Measurements from ENCODE around the gene CACNA2D3.

The CACNA2D3 gene

DNA sequence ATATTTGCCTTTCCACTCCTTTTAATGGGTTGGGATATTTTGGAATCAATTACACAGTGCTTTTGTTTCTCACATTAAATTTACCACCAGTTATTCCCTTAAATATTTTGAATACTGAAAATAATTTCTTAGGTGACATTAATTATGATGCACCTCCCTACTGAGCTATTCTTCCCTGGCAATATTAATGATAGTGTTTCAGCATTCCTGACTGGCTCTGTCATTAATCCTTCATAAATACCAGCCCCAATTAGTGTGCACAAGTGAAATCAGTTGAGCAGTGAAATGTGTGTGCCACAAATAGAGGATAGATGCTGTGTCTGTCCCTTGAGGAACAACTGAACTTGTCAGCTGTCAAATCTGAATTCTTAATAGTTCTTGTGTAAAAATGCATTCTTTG, 304.0 kb downstream of the CACNA2D3 start:
- no peak for DNase-seq (ENCODE audit: low read depth)
- H3K4me3 ChIP-seq (ENCODE audit: control insufficient read depth, low read depth, low read length), result no peak overlapping the region
- TF ChIP-seq, protein P1, sequence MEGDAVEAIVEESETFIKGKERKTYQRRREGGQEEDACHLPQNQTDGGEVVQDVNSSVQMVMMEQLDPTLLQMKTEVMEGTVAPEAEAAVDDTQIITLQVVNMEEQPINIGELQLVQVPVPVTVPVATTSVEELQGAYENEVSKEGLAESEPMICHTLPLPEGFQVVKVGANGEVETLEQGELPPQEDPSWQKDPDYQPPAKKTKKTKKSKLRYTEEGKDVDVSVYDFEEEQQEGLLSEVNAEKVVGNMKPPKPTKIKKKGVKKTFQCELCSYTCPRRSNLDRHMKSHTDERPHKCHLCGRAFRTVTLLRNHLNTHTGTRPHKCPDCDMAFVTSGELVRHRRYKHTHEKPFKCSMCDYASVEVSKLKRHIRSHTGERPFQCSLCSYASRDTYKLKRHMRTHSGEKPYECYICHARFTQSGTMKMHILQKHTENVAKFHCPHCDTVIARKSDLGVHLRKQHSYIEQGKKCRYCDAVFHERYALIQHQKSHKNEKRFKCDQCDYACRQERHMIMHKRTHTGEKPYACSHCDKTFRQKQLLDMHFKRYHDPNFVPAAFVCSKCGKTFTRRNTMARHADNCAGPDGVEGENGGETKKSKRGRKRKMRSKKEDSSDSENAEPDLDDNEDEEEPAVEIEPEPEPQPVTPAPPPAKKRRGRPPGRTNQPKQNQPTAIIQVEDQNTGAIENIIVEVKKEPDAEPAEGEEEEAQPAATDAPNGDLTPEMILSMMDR (IDR thresholded peaks at IDR 0.05; ENCODE audit: control insufficient read depth, insufficient read depth, low read depth, low read length, missing control alignments), result no peak

DNA sequence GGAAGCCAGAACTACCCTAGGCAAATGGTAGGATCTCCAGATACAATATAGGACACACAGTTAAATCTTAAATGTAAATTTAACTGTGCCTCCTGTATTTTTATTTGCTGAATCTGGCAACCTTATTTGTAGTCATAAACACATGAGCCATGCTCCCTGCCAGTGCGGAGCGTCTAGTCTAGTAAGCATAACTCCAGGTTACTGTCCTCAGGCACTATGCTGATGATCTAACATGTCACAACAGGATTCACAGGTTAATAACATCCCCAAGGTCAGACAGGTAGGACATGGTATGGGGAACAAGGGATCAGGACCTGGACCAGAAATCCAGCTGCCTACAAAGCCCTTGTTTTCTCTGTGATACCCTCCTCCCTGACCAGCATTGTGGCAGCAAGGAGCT, 305.1 kb downstream of the CACNA2D3 start:
- TF ChIP-seq, protein P1 (IDR thresholded peaks at IDR 0.05; ENCODE audit: control insufficient read depth, insufficient read depth, low read depth, low read length, missing control alignments), result no peak
- DNase-seq (ENCODE audit: low read depth), result no peak
- no peak overlapping the region for H3K4me3 ChIP-seq (ENCODE audit: control insufficient read depth, low read depth, low read length)

DNA sequence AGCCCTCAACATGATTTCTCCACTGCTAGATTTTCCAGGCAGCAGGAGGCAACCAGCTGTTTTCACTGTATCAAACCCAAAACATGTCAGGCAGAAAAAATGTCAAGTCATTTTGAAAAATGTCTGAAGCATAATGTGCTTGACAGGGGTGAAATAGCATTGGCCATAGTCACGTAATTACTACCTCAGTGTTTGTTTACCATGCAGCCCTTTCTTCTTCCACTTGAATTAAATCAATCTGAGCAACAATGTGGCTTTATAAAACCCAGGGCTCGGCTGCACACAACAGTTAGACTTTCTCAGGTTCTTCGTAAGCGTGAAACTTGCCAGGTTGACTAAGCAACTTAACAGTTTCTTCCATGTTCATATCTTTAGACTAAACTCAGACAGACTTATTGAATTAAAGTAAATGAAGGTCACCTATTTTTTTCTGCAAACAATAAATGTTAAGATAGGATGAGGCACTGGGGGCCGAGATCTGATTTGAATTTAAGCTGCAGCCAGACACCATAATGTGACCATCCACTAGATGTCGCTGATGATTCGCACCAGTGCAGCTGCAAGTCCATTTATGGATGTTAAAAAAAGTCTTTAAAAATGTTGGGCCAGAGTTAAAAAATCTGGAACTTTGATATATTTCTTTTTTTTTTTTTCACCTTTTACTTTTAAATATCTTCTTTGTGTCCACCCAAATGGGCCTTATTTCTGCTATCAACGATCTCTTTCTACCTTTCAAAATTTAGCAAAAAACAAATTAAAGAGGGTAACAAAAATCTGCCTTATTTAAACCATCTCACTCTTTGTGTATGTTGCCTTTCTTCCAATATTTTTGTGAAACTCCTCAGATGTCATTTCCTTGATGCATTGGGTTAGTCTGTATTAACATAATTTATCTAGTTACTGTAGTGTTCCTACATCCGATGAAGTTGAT, 305.9 kb downstream of the CACNA2D3 start:
- TF ChIP-seq, protein P1 (IDR thresholded peaks at IDR 0.05; ENCODE audit: control insufficient read depth, insufficient read depth, low read depth, low read length, missing control alignments), result peak; percentile 84
- DNase-seq (ENCODE audit: low read depth), result peak; percentile 75
- H3K4me3 ChIP-seq (ENCODE audit: control insufficient read depth, low read depth, low read length), result no peak overlapping the region

DNA sequence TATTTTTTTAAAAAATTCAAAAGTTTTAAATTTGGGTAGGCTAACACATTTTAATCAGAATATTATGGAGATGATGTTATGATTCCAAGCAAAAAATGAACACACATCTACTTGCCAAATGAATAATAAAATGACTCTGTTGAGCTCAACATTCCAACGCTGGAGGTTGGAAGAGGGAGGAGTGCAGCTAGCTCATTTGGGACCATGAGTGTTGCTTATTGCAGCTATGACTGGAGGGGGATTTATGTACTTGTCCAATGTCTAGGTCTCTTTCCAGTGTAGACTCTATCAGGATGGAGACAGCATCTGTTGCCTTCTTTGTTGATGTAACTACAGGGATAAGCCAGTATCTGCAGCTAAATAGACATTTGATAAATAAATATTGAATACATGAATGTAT, 310.6 kb downstream of the CACNA2D3 start:
- no peak for DNase-seq (ENCODE audit: low read depth)
- TF ChIP-seq, protein P1 (IDR thresholded peaks at IDR 0.05; ENCODE audit: control insufficient read depth, insufficient read depth, low read depth, low read length, missing control alignments), result no peak

DNA sequence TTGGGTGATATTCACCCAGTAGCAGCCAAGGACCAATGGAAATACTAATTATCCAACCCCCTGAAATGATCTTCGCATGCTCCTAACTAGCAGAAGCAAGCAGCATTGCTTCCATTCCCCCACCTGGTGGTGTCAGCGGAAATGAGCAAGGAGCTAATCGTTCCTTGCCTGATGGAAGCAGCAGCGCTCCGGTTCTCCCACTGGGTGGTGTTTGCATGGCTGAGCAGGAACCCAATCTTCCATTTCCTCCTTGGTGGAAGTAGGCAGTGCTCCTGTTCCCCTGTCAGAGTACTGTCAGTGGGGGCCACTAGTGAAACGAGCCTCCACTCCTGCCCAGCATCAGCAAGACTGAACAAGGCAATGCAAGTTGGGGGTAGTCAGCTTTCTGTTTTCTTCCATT, 311.5 kb downstream of the CACNA2D3 start:
- no peak for DNase-seq (ENCODE audit: low read depth)
- no peak overlapping the region for H3K4me3 ChIP-seq (ENCODE audit: control insufficient read depth, low read depth, low read length)
- TF ChIP-seq, protein P1 (IDR thresholded peaks at IDR 0.05; ENCODE audit: control insufficient read depth, insufficient read depth, low read depth, low read length, missing control alignments), result no peak

More for the DNA sequence above, 310.6 kb downstream of the CACNA2D3 start:
- no peak overlapping the region for H3K4me3 ChIP-seq (ENCODE audit: control insufficient read depth, low read depth, low read length)

DNA sequence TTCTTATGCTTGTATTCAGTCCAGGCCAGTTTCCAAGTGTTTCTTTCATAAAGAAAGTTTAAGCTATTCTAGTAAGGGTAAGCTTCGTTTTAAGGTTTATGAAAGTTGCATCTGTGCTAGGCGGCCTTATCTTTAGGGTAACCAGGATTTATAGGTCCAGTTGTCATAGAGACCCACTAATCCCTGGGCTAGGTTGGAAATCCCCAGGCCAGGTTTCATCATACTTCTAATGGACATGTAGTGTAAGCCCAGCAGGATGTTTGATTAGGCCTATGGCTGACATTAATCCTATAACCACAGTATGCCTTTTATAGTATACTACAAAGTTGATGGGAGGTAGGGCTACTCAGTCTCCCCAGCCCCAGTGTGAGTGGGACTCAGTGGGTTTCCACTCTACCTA, 312.4 kb downstream of the CACNA2D3 start:
- DNase-seq (ENCODE audit: low read depth), result no peak
- TF ChIP-seq, protein P1 (IDR thresholded peaks at IDR 0.05; ENCODE audit: control insufficient read depth, insufficient read depth, low read depth, low read length, missing control alignments), result no peak
- H3K4me3 ChIP-seq (ENCODE audit: control insufficient read depth, low read depth, low read length), result no peak overlapping the region

All from AG09309 (cell line).